Neural cell (in vitro differentiated cells): ENCODE measurements around the gene DNAH8. TPM values are rescaled to one million over a fixed set of nuclear protein-coding genes. Genes with fewer than 3 reads are reported as not detected.

Experiments used
- H2AFZ ChIP-seq: fragments of 200-600, 300-800 bp; sonication (generic), shearing (Covaris generic); 2 replicates; pipeline ENCODE4 v1.6.0; 2014; ENCODE audit warnings: low read depth, mild to moderate bottlenecking, antibody characterized with exemption, low read length, moderate library complexity
- H3F3A ChIP-seq: fragments of 200-600 bp; shearing (Covaris generic); 2 replicates; pipeline ENCODE4 v1.6.1; 2016; ENCODE audit warnings: mild to moderate bottlenecking, moderate library complexity, mixed read lengths, antibody characterized with exemption, low read length; ENCODE audit not compliant: insufficient read depth, poor library complexity, severe bottlenecking
- H3K27ac ChIP-seq: fragments of 200-600, 300-800 bp; sonication (generic), shearing (Covaris generic); 2 replicates; pipeline ENCODE4 v1.5.1; 2014; ENCODE audit warnings: mild to moderate bottlenecking, low read length, moderate library complexity
- H3K27me3 ChIP-seq: fragments of 300-800, 200-600 bp; sonication (generic), shearing (Covaris generic); 2 replicates; pipeline ENCODE4 v1.6.0; 2014; ENCODE audit warnings: mild to moderate bottlenecking, low read depth, low read length, moderate library complexity; ENCODE audit not compliant: insufficient read depth
- H3K36me3 ChIP-seq: fragments of 300-800, 200-600 bp; sonication (generic), shearing (Covaris generic); 2 replicates; pipeline ENCODE4 v1.5.1; 2014; ENCODE audit warnings: mild to moderate bottlenecking, antibody characterized with exemption, low read length, moderate library complexity; ENCODE audit not compliant: insufficient read depth
- H3K4me2 ChIP-seq: fragments of 300-800, 200-600 bp; sonication (generic), shearing (Covaris generic); 2 replicates; pipeline ENCODE4 v1.6.0; 2014; ENCODE audit warnings: mild to moderate bottlenecking, low read length
- H3K4me3 ChIP-seq: fragments of 300-800, 200-600 bp; sonication (generic), shearing (Covaris generic); 2 replicates; pipeline ENCODE4 v1.5.1; 2014; ENCODE audit warnings: mild to moderate bottlenecking, low read length, moderate library complexity
- H3K79me2 ChIP-seq: fragments of 200-600 bp; shearing (Covaris generic); replicated peaks from 2 replicates; pipeline ENCODE4 v1.6.0; 2014; ENCODE audit warnings: mild to moderate bottlenecking, low read length, moderate library complexity; ENCODE audit not compliant: insufficient read depth
- H3K9ac ChIP-seq: fragments of 300-800, 200-600 bp; sonication (generic), shearing (Covaris generic); 2 replicates; pipeline ENCODE4 v1.6.1; 2016; ENCODE audit warnings: mild to moderate bottlenecking, low read length, mixed read lengths
- H3K9me2 ChIP-seq: fragments of 200-600 bp; shearing (Covaris generic); 2 replicates; pipeline ENCODE4 v1.6.1; 2016; ENCODE audit warnings: mild to moderate bottlenecking, low read length, mixed read lengths; ENCODE audit not compliant: insufficient read depth
- H3K9me3 ChIP-seq: fragments of 200-600, 300-800 bp; sonication (generic), shearing (Covaris generic); 2 replicates; pipeline ENCODE4 v1.6.1; 2016; ENCODE audit warnings: mild to moderate bottlenecking, mixed run types, low read length, moderate library complexity, mixed read lengths
- H4K20me1 ChIP-seq: fragments of 200-600 bp; shearing (Covaris generic); 2 replicates; pipeline ENCODE4 v1.6.1; 2016; ENCODE audit warnings: mild to moderate bottlenecking, mixed run types; ENCODE audit not compliant: insufficient read depth
- CTCF ChIP-seq: fragments of 450-650 bp; IDR thresholded peaks from 2 replicates; pipeline ENCODE4 v1.5.1; 2014; ENCODE audit warnings: antibody characterized with exemption, mild to moderate bottlenecking, moderate library complexity; ENCODE audit not compliant: poor library complexity, severe bottlenecking
- EP300 ChIP-seq: fragments of 450-650 bp; conservative IDR thresholded peaks from 2 replicates; pipeline ENCODE4 v1.6.1; 2014; ENCODE audit warnings: antibody characterized with exemption, mild to moderate bottlenecking, moderate library complexity; ENCODE audit not compliant: poor library complexity, severe bottlenecking
- EZH2 ChIP-seq: fragments of 200-600, 300-800 bp; shearing (Covaris generic), sonication (generic); IDR thresholded peaks from 2 replicates; pipeline ENCODE4 v1.6.1; 2014; ENCODE audit warnings: antibody characterized with exemption, low read length, borderline replicate concordance, mild to moderate bottlenecking; ENCODE audit not compliant: insufficient read depth, poor library complexity, severe bottlenecking
- MXI1 ChIP-seq: fragments of 450-650 bp; conservative IDR thresholded peaks from 2 replicates; pipeline ENCODE4 v1.6.1; 2014; ENCODE audit warnings: antibody characterized with exemption, mild to moderate bottlenecking; ENCODE audit not compliant: poor library complexity, severe bottlenecking
- POLR2AphosphoS5 ChIP-seq: IDR thresholded peaks from 2 replicates; pipeline ENCODE4 v1.6.1; 2012
- RAD21 ChIP-seq: fragments of 450-650 bp; conservative IDR thresholded peaks from 2 replicates; pipeline ENCODE4 v1.6.1; 2014; ENCODE audit warnings: antibody characterized with exemption, mild to moderate bottlenecking, moderate library complexity
- REST ChIP-seq: IDR thresholded peaks from 2 replicates; pipeline ENCODE4 v1.6.1; 2012; ENCODE audit warnings: borderline replicate concordance
- SMC3 ChIP-seq: fragments of 450-650 bp; conservative IDR thresholded peaks from 2 replicates; pipeline ENCODE4 v1.6.1; 2014; ENCODE audit warnings: antibody characterized with exemption, mild to moderate bottlenecking, moderate library complexity; ENCODE audit not compliant: poor library complexity
- TAF1 ChIP-seq: IDR thresholded peaks from 2 replicates; pipeline ENCODE4 v1.6.1; 2012; ENCODE audit warnings: low read depth
- polyA plus RNA-seq: library from polyadenylated mRNA; depleted of rRNA; stranded (reverse); fragments of >200 nt; gene quantifications from 2 replicates; pipeline ENCODE4 v1.2.3, GENCODE V29; 2014

DNAH8 gene
- polyA plus RNA-seq, 1 donor from 2014 or later = 0.07 TPM

GRCh38 chr6:39004801-39005200 is 289.7 kb downstream of the DNAH8 start:
- H3K9me2 ChIP-seq = no peaks in the 10 kb centered on the region
- TF ChIP-seq REST (no peak), SMC3 (no peak), EP300 (no peak), MXI1 (no peak), EZH2 (no peak), POLR2AphosphoS5 (no peak), TAF1 (no peak), RAD21 (no peak), CTCF (no peak)
- H3F3A ChIP-seq = no peaks in the 10 kb centered on the region
- no peaks in the 10 kb centered on the region for H3K9me3 ChIP-seq
- no peak overlapping the region for H3K4me3 ChIP-seq
- no peak overlapping the region for H3K4me2 ChIP-seq
- H3K36me3 ChIP-seq = no peaks in the 10 kb centered on the region
- H3K9ac ChIP-seq = no peak overlapping the region
- H4K20me1 ChIP-seq = no peaks in the 10 kb centered on the region
- H3K27me3 ChIP-seq = no peaks in the 10 kb centered on the region
- no peak overlapping the region for H2AFZ ChIP-seq
- no peak overlapping the region for H3K27ac ChIP-seq
- H3K79me2 ChIP-seq = no peaks in the 10 kb centered on the region

GRCh38 chr6:39005774-39006173 is 290.7 kb downstream of the DNAH8 start:
- H3K9ac ChIP-seq = no peak overlapping the region
- H3K27ac ChIP-seq = no peak overlapping the region
- H4K20me1 ChIP-seq = no peaks in the 10 kb centered on the region
- no peaks in the 10 kb centered on the region for H3K27me3 ChIP-seq
- H3K4me2 ChIP-seq = no peak overlapping the region
- H3K36me3 ChIP-seq = no peaks in the 10 kb centered on the region
- no peak for TF ChIP-seq EP300
- TF ChIP-seq SMC3 = no peak
- no peak for TF ChIP-seq POLR2AphosphoS5
- TF ChIP-seq RAD21 = no peak
- TF ChIP-seq REST = no peak
- TF ChIP-seq TAF1 = no peak
- TF ChIP-seq EZH2 = no peak
- no peak for TF ChIP-seq CTCF
- no peak for TF ChIP-seq MXI1
- H2AFZ ChIP-seq = no peak overlapping the region
- H3K9me3 ChIP-seq = no peaks in the 10 kb centered on the region
- no peak overlapping the region for H3K4me3 ChIP-seq
- no peaks in the 10 kb centered on the region for H3K79me2 ChIP-seq
- H3K9me2 ChIP-seq = no peaks in the 10 kb centered on the region
- H3F3A ChIP-seq = no peaks in the 10 kb centered on the region
